Mammary epithelial cell (primary cell): ENCODE data around the gene LYSMD3.

Source experiments
- CTCF ChIP-seq, 2 donors: IDR thresholded peaks in 1 of 2; conservative IDR thresholded peaks in 1 of 2; 2 replicates each; pipeline ENCODE4 v1.5.1; 2011 to 2012; ENCODE audit warnings: inconsistent platforms in 2 of 2, low read length in 2 of 2, mild to moderate bottlenecking in 2 of 2, control low read depth in 1 of 2, low read depth in 1 of 2; ENCODE audit not compliant: insufficient read depth in 1 of 2; ENCODE audit errors: extremely low read depth in 1 of 2
- EZH2 ChIP-seq: IDR thresholded peaks from 2 replicates; pipeline ENCODE4 v1.6.1; 2012; ENCODE audit warnings: low read length, inconsistent platforms, borderline replicate concordance

GRCh38 chr5:90549223-90549622 lies 19.8 kb upstream of the LYSMD3 start:
- TF ChIP-seq EZH2 (no peak), CTCF (conservative IDR thresholded peaks at IDR 0.05 in 1 of 2, IDR thresholded peaks at IDR 0.05 in 1 of 2; ENCODE audit: extremely low read depth in 1 of 2, insufficient read depth in 1 of 2, low read depth in 1 of 2, low read length in 2 of 2) (no peak)
